22Rv1 (cell line): ENCODE measurements around the gene MTNR1A.

Experiments
- CTCF ChIP-seq: fragments of 450-650 bp; IDR thresholded peaks from 2 replicates; pipeline ENCODE4 v1.5.1; 2017; ENCODE audit warnings: mild to moderate bottlenecking
- ZFX ChIP-seq: fragments of 450-650 bp; IDR thresholded peaks from 2 replicates; pipeline ENCODE4 v1.6.1; 2017; ENCODE audit warnings: antibody characterized with exemption, borderline replicate concordance

- no peak for TF ChIP-seq CTCF
- TF ChIP-seq ZFX: no peak
Measured at GRCh38 chr4:186499467-186499866, 55.9 kb downstream of the MTNR1A start.
